Lung microvascular endothelial cell (primary cell): ENCODE results near the gene TMSB4X. TPM values are rescaled to one million over a fixed set of nuclear protein-coding genes. Genes with fewer than 3 reads are reported as not detected.
"Not testable (repeated sequence)": the region's sequence is repeated elsewhere in the genome, so short reads cannot be mapped to it uniquely, and the experiment has no call there.

ENCODE experiments used
- DNase-seq, 2 donors: peaks; one replicate each; pipeline versions ENCODE4 v3.0.0 to v3.0.0-alpha.2; 2010; ENCODE audit warnings: low read depth in 2 of 2
- total RNA-seq: library from RNA; depleted of rRNA; stranded (reverse); fragments of >200 nt; gene quantifications from 2 replicates; pipeline ENCODE4 v1.2.1, GENCODE V29; 2014

The TMSB4X gene
- total RNA-seq, 1 donor from 2014 or later = 26,169 TPM

GRCh38 chrX:12954981-12955380, 19.9 kb upstream of the TMSB4X start:
- no peak for DNase-seq

GRCh38 chrX:12955882-12956703, 18.8 kb upstream of the TMSB4X start:
- peak; percentile 78 to 82 for DNase-seq

GRCh38 chrX:12956704-12957534, 18.0 kb upstream of the TMSB4X start:
- DNase-seq = peak in 1 of 2 donors; percentile 75

- no peak for DNase-seq
These were observed 16.9 kb upstream of the TMSB4X start for GRCh38 chrX:12958059-12958458.

GRCh38 chrX:12958461-12958860, 16.4 kb upstream of the TMSB4X start:
- DNase-seq = no peak

- no peak for DNase-seq
These were observed 13.7 kb upstream of the TMSB4X start for GRCh38 chrX:12961196-12961718.

GRCh38 chrX:12962041-12962504, 12.8 kb upstream of the TMSB4X start:
- no peak for DNase-seq

- not testable (repeated sequence) for DNase-seq
These were observed 11.6 kb upstream of the TMSB4X start for GRCh38 chrX:12963210-12963850.

GRCh38 chrX:12965131-12965940, 9.6 kb upstream of the TMSB4X start:
- DNase-seq = peak in 1 of 2 donors; percentile 35

- no peak for DNase-seq
These were observed 8.8 kb upstream of the TMSB4X start for GRCh38 chrX:12966151-12966550.

- DNase-seq = no peak
These were observed 7.0 kb upstream of the TMSB4X start for GRCh38 chrX:12967711-12968465.

GRCh38 chrX:12970691-12971202, 4.2 kb upstream of the TMSB4X start:
- peak; percentile 65 to 83 for DNase-seq

GRCh38 chrX:12971282-12972003, 3.5 kb upstream of the TMSB4X start:
- DNase-seq = peak in 1 of 2 donors; percentile 48

GRCh38 chrX:12972243-12972642, 2.7 kb upstream of the TMSB4X start:
- no peak for DNase-seq

GRCh38 chrX:12972878-12973560, 1.9 kb upstream of the TMSB4X start:
- no peak for DNase-seq

GRCh38 chrX:12973561-12974304, 1.2 kb upstream of the TMSB4X start:
- peak in 1 of 2 donors; percentile 36 for DNase-seq

GRCh38 chrX:12974305-12974795, 560 bp upstream of the TMSB4X start:
- peak; percentile 60 to 67 for DNase-seq

- DNase-seq = peak in 1 of 2 donors; percentile 37
These were observed 708 bp downstream of the TMSB4X start for GRCh38 chrX:12975670-12975965.
